Measurements from ENCODE around the gene KNOP1. TPM values are rescaled to one million over a fixed set of nuclear protein-coding genes. Genes with fewer than 3 reads are reported as not detected.
A peak's percentile ranks its signal among the peaks of the same experiment; 100 is the strongest.

The KNOP1 gene
- total and polyA plus RNA-seq, 2 of the 13 experiments (the other 11 are each of a cell fraction or from before 2014, with no cell fraction given): 21.2 to 57.5 TPM

DNA sequence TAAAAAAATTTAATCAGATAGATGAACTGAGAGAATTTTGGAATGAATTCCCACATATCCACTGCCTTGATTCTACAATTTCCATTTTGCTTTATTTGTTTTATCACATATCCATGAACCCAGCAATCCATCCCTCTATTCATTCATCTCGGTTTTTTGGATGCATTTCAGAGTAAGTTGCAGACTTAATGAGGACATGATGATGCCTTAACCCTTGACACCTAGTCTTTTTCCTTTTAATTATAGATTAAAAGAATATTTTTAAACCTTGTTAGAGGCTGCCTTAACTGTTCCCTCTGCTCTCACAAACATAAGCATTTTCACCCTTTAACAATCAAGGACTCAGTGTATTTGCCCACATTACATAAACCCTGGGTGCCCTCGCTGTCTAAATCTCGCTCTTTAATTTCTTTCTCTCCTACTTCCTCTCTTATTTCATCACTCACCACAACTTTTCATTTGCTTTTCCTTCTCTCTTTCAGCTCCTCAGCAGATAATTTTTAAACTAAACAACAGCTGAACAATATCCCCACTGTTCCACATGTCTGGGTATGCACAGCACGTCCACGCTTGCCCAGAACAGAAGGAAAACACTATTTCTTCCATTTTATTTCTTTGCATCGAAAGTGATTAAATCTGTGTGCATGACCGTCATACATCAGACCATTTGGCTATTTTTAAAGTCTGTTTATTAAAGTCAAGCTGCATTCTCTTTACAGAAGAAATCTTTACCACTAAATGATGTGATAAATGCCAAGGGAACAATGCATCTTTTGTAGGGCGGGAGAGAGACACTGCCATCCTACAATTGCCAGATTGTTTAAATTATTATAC is 40.0 kb upstream of the KNOP1 start:
- Histone ChIP-seq H4K20me1 (ENCODE audit: insufficient read depth, low read length) (no peaks in the 10 kb centered on the region), H3K27ac (ENCODE audit: extremely low read length, insufficient read depth, low read length) (peak overlapping the region; percentile 3), H3K79me2 (ENCODE audit: insufficient read depth, low read length) (no peaks in the 10 kb centered on the region), H3K36me3 (replicated peaks in 1 of 2; ENCODE audit: control insufficient read depth in 1 of 2, insufficient read depth in 2 of 2, low read length in 2 of 2) (no peaks in the 10 kb centered on the region), H2AFZ (ENCODE audit: low read length) (peak overlapping the region; percentile 16), H3K27me3 (ENCODE audit: control insufficient read depth in 1 of 2, insufficient read depth in 2 of 2, low read length in 2 of 2) (no peaks in the 10 kb centered on the region), H3K4me3 (replicated peaks in 1 of 3; ENCODE audit: insufficient read depth in 1 of 3, low read depth in 2 of 3, low read length in 3 of 3) (peak overlapping the region in 1 of 3 experiments; percentile 23; a peak in 1 of 6 replicates), H3K9ac (ENCODE audit: insufficient read depth, low read depth, low read length) (no peak overlapping the region), H3K9me3 (ENCODE audit: low read length) (no peaks in the 10 kb centered on the region), H3K4me1 (ENCODE audit: insufficient read depth, low read length) (peaks cover 42% of the 10 kb centered on the region), H3K4me2 (ENCODE audit: low read depth, low read length) (peak overlapping the region; percentile 33)
- no TSS peak for BruUV-seq (replicated peaks)
- in situ Hi-C loops (cut with HindIII; ENCODE audit: extremely low pct_ligation_motif_present, low pct_unique_long_range_greater_than_20kb): no loop called here
- FAIRE-seq: peak; percentile 56
- ATAC-seq: peak; percentile 64
- WGBS (ENCODE audit: low lambda C conversion rate): 49% methylated on average over 8 of the region's 8 CpGs
- CTCF ChIA-PET (ENCODE audit: low intra/inter-chr PET ratio, low total read pairs): no interaction called here
- peak; percentile 84 for DNase-seq (ENCODE audit: low spot score)
- intact Hi-C loops (cut with micrococcal nuclease; ENCODE audit: unreplicated experiment): no loop called here
- POLR2A ChIA-PET: no interaction called here
- peak; percentile 42; the same call in 1 of the 2 replicates for TF ChIP-seq HMG20B (CRISPR knock-in tag; conservative IDR thresholded peaks at IDR 0.05)
- no peak; the same call in 1 of the 2 replicates for TF ChIP-seq NFIC (IDR thresholded peaks at IDR 0.05; ENCODE audit: low read length)
- TF ChIP-seq ZSCAN25 (CRISPR knock-in tag; IDR thresholded peaks at IDR 0.05): no peak
- peak; percentile 78; the same call in 1 of the 2 replicates for TF ChIP-seq ARID5B (CRISPR knock-in tag; IDR thresholded peaks at IDR 0.05)
- no peak for TF ChIP-seq PTBP1 (IDR thresholded peaks at IDR 0.05; ENCODE audit: low read depth, low read length, poor library complexity, severe bottlenecking)
- peak; percentile 81 for TF ChIP-seq ISL2 (CRISPR knock-in tag; IDR thresholded peaks at IDR 0.05)
- no peak for TF ChIP-seq SRY (CRISPR knock-in tag; IDR thresholded peaks at IDR 0.05)
- 0 out of 2 replicates have a peak, but pooled peaks have one; percentile 19 for TF ChIP-seq TARDBP (CRISPR knock-in tag; IDR thresholded peaks at IDR 0.05)
- TF ChIP-seq SSRP1 (CRISPR knock-in tag; IDR thresholded peaks at IDR 0.05): peak; percentile 72; the same call in 1 of the 2 replicates
- TF ChIP-seq SOX5 (CRISPR knock-in tag; IDR thresholded peaks at IDR 0.05; ENCODE audit: borderline replicate concordance): peak; percentile 42; the same call in 1 of the 2 replicates
- TF ChIP-seq ZNF740 (CRISPR knock-in tag; IDR thresholded peaks at IDR 0.05): no peak
- no peak for TF ChIP-seq SOX6 (IDR thresholded peaks at IDR 0.05)
- peak; percentile 38; the same call in 1 of the 2 replicates for TF ChIP-seq SOX6 (CRISPR knock-in tag; IDR thresholded peaks at IDR 0.05)
- TF ChIP-seq PCBP2 (optimal IDR thresholded peaks at IDR 0.05; ENCODE audit: low read depth, low read length, poor library complexity, severe bottlenecking): no peak
- TF ChIP-seq CERS6 (CRISPR knock-in tag; IDR thresholded peaks at IDR 0.05): no peak
- peak; percentile 69; the same call in 1 of the 2 replicates for TF ChIP-seq DPF2 (CRISPR knock-in tag; IDR thresholded peaks at IDR 0.05; ENCODE audit: borderline replicate concordance, low read depth)
- TF ChIP-seq, protein P1, sequence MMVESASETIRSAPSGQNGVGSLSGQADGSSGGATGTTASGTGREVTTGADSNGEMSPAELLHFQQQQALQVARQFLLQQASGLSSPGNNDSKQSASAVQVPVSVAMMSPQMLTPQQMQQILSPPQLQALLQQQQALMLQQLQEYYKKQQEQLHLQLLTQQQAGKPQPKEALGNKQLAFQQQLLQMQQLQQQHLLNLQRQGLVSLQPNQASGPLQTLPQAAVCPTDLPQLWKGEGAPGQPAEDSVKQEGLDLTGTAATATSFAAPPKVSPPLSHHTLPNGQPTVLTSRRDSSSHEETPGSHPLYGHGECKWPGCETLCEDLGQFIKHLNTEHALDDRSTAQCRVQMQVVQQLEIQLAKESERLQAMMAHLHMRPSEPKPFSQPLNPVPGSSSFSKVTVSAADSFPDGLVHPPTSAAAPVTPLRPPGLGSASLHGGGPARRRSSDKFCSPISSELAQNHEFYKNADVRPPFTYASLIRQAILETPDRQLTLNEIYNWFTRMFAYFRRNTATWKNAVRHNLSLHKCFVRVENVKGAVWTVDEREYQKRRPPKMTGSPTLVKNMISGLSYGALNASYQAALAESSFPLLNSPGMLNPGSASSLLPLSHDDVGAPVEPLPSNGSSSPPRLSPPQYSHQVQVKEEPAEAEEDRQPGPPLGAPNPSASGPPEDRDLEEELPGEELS (CRISPR knock-in tag; IDR thresholded peaks at IDR 0.05): peak; percentile 53

Data from HepG2 (cell line).